HS-5 (cell line): ENCODE results near the gene INVS.
A peak's percentile ranks its signal among the peaks of the same experiment; 100 is the strongest.
"Not testable (repeated sequence)": the region's sequence is repeated elsewhere in the genome, so short reads cannot be mapped to it uniquely, and the experiment has no call there.

Experiments used
- DNase-seq: peaks from one replicate; pipeline ENCODE4 v3.0.0-alpha.2; 2012; ENCODE audit warnings: low read depth

The INVS gene

GRCh38 chr9:100338736-100339135 lies 239.7 kb downstream of the INVS start:
- DNase-seq = not testable (repeated sequence)

- no peak for DNase-seq
These were observed 241.2 kb downstream of the INVS start for GRCh38 chr9:100340224-100340623.

GRCh38 chr9:100341889-100342288 lies 242.8 kb downstream of the INVS start:
- no peak for DNase-seq

GRCh38 chr9:100346836-100347235 lies 247.8 kb downstream of the INVS start:
- DNase-seq = peak; percentile 33

- DNase-seq = no peak
These were observed 251.1 kb downstream of the INVS start for GRCh38 chr9:100350188-100350587.
